HG03103 (cell line): ENCODE measurements around the gene CHRNB2.

Experiments used
- ATAC-seq: cut with Tn5 transposase; IDR thresholded peaks from one replicate; pipeline ENCODE4 v1.9.1; 2021; ENCODE audit warnings: low read depth; ENCODE audit not compliant: unreplicated experiment

CHRNB2 gene

DNA sequence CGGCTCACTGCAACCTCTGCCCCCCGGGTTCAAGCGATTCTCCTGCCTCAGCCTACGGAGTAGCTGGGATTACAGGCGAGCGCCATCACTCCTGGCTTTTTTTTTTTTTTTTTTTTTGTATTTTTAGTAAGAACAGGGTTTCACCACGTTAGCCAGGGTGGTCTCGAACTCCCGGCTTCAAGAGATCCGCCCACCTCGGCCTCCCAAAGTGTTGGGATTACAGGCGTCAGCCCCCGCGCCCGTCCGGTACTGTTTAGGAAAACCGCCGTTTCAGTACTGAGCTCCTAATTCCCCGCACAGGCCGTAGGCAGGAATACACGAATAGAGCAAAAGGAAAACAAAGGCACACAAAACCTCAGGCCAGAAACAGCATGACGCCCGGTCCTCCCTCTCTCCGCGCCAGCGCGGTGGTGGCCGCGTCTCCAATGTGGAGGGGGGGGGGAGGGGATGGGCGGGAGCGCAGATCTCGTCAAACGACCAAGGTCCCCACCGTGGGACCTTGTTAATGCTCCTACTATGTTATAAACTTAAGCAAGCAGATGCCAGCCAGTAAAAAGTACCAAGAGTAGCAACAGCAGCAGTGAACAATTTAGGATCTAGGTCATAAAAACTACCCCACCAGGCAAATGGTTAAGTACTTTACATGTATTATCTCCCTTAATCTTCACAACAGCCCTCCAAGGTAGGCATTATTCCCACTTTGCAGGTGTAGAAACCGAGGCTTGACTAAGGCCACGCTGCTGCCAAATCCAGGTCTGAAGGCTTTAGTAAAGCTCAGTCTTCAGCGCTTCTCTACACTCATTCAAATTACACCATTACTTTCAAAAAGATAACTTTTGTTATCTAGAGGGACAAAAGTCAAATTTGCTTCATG is 41.1 kb downstream of the CHRNB2 start:
- ATAC-seq, result no peak

GRCh38 chr1:154609398-154610380 is 42.1 kb downstream of the CHRNB2 start:
- no peak for ATAC-seq

DNA sequence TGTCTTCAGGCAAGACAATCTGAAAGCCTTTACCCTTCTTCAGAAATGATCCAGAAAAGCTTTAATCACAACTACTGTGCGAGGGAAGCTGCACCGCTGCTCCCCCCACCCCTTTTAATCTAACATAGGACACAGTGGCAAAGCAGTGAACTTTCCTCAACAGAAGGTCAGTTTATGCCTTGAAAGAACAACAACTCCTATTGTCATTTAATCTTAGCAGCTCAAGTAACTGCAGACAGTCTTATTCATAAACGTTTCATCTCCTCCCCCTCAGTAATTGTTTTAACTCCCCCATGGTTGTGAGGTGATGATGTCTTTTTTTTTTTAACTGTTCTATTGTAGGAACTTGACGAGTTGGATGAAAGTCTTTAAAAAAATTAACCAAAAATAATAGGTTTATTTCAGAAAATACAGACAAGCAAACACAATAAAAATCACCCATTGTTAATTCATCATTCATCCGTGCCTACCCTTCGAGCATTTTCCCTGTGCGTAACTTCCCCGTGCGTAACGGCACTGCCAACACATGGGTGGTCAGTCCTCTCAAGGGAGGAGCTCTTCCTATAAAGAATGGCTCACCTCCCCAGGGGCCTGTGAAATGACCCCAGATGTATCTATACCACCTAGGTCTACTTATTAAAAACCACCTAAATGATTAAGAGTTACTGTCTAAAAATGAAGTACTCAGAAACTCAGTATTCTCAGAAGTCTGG is 43.7 kb downstream of the CHRNB2 start:
- ATAC-seq, result no peak

DNA sequence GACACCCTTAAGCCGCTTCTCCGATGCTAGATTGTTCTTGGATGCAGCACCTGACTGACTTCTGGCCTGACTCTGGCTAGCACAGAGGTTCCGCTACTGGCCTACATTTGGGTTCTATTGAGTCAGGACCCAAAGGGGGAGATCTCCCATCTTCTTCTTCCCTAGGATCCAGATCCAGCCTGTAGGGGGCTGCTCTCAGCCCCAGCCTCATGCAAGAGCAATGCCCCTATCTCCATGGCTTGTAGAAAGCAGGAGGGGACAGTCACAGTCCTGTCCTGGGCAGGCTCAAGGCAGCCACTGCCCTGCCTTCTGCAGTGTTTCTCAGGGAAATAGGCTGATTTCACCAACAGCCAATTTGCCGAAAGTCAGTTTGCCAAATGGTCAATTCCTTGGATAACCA is 46.7 kb downstream of the CHRNB2 start:
- no peak for ATAC-seq

GRCh38 chr1:154614901-154615300 is 47.3 kb downstream of the CHRNB2 start:
- no peak for ATAC-seq

DNA sequence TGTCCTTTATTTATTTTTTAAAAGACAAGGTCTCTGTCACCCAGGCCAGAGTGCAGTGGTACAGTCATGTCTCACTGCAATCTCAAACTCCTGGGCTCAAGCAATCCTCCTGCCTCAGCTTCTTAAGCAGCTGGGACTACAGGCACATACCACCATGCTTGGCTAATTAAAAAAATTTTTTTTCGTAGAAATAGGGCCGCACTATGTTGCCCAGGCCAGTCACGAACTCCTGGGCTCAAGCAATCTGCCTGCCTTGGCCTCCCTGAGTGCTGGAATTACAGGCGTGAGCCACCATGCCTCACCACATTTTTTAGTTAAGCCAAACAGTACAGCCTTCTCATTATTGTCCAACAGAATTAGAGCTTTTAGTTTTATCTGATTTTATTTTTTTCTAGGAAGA is 47.8 kb downstream of the CHRNB2 start:
- ATAC-seq, result no peak

- ATAC-seq, result no peak
Observed at GRCh38 chr1:154616659-154617345, 49.2 kb downstream of the CHRNB2 start.

DNA sequence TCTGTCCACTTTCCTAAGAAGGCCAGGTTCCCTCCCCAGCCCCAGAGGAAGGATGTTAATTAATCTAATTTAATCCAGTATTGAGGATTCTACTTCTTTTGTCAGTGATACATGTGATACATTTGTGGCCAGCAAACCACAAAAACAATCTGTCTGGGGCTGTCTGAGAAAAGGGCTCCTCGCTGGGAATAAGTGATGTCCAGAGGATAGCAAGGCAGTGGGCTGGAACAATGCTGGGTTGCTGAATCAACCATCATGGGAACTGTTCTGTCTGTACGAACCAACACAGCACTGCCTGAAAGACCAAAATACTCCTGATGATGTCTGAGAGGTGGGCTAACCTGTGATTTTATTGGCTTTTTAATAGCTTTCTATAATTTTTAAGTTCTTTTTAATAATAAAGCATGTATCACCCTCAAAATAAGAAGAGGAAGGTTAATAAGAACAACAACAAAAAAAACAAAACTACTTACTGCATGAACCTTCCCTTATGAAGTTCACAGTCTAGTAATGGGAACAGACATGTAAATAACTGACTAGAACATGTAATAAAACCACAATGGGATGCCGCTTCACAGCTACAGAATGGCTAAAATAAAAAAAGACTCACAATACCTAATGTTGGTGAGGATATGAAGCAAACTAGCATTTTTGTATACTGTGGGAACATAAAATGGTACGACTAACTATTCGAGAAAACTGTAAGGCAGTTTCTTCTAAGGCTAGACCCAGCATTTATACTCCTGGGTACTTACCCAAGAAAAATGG is 51.8 kb downstream of the CHRNB2 start:
- no peak for ATAC-seq

GRCh38 chr1:154620751-154621150 is 53.2 kb downstream of the CHRNB2 start:
- ATAC-seq, result no peak

GRCh38 chr1:154621875-154622274 is 54.3 kb downstream of the CHRNB2 start:
- ATAC-seq, result no peak

DNA sequence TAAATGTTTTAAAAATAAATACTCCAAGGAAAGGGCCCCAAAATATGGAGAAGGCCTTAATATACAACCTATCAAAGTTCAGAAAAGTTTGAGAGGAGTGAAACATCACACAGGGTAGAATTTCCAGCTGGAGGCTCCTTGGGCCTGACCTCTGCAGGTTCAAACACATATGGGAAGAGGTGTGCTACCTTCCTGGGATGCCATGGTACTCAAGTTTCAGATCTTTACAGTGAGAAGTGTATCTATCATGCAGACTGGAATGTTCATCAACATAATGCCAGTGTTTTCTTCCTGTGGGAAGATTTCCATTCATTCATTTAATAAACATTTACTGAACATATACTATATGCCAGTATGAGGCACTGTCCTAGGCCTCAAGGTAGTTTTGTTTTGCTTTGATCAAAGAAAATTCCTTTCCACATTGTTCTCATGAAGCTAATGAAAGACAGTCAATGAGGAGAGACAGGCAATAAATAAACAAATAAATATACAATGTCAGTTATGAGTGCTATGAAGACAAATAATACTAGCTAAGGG is 55.0 kb downstream of the CHRNB2 start:
- ATAC-seq, result no peak

DNA sequence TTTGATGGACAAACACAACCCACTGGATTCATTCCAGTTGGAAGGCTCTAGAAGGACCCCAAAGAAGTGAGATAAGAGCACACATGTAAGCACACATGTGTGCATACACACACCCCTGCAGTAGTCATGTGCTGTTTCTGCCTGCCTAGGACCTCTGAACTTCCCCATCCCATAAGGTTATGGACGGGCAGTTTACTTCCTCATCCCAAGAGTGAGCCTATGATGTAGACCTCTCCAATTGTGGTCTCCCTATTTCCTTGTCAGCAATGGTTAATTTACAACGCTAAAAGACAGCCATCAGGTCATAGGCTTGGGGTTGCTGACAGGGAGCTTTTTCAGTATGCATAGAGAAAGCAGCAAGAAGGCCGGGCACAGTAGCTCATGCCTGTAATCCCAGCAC is 55.8 kb downstream of the CHRNB2 start:
- no peak for ATAC-seq

- no peak for ATAC-seq
Observed at GRCh38 chr1:154624746-154625643, 57.4 kb downstream of the CHRNB2 start.

DNA sequence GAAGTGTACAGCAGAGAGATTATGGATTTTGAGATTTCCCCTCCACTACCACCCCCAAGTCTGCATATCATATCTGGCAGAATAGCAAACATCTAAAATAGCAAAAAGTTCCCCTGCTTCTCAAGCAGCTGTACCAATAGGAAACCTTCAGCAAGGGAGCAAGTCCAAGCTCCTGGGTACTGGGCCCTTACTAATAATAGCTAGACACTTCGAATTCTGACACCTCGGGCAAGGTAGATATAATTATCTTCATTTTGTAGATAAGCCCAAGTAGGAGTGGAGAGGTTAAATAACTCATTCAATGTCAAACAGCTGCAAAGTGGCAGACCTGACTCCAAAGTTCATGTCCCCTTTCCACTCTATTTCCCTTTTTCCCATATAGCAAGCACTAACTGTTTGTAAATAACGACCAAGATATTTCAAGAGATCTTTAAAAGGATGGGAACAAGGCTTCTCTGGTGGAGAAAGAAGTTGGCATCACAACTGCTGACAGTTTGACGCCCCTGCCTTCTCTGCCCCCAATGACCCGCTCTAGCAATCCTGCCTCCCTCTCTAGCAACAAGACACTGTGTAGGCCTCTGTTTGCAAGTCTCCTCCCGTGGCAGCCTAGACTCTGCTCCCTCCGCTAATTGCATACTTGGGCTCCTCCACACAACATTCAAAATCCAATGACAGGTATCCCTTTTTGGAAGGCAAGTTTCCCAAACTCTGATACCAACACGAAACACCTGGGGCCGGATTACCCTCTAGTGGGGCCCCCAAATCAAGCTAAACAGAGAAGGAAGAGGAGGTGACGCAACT is 59.1 kb downstream of the CHRNB2 start:
- ATAC-seq, result no peak

GRCh38 chr1:154627257-154628120 is 59.9 kb downstream of the CHRNB2 start:
- no peak for ATAC-seq

DNA sequence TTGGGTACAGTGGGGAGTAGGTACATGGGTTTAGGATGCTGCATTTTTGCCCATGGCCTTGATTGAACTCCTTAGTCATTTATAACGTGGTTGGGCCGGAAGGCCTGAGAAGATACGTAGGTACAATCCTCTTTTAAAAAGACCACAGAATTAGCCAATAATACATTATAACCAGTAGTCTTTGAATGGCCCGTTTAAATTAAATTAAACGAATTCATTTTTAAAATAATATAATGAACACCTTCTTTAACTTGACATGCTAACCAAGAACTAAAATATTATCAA is 60.5 kb downstream of the CHRNB2 start:
- no peak for ATAC-seq
